ENCODE results near the gene FUT9.

The FUT9 gene

GRCh38 chr6:96013531-96013930 lies 2.2 kb upstream of the FUT9 start:
- no peak for TF ChIP-seq CTCF (IDR thresholded peaks at IDR 0.05; ENCODE audit: low read depth, low read length)
- no peak overlapping the region for H3K4me3 ChIP-seq (ENCODE audit: low read depth, low read length)
- H3K27me3 ChIP-seq = peaks cover 24% of the 10 kb centered on the region
- H3K9me3 ChIP-seq = no peaks in the 10 kb centered on the region
- DNase-seq = no peak
- H3K36me3 ChIP-seq = no peaks in the 10 kb centered on the region
- H3K4me1 ChIP-seq = no peaks in the 10 kb centered on the region

GRCh38 chr6:96014846-96015517 lies 792 bp upstream of the FUT9 start:
- no peak for DNase-seq
- no peaks in the 10 kb centered on the region for H3K9me3 ChIP-seq

DNA sequence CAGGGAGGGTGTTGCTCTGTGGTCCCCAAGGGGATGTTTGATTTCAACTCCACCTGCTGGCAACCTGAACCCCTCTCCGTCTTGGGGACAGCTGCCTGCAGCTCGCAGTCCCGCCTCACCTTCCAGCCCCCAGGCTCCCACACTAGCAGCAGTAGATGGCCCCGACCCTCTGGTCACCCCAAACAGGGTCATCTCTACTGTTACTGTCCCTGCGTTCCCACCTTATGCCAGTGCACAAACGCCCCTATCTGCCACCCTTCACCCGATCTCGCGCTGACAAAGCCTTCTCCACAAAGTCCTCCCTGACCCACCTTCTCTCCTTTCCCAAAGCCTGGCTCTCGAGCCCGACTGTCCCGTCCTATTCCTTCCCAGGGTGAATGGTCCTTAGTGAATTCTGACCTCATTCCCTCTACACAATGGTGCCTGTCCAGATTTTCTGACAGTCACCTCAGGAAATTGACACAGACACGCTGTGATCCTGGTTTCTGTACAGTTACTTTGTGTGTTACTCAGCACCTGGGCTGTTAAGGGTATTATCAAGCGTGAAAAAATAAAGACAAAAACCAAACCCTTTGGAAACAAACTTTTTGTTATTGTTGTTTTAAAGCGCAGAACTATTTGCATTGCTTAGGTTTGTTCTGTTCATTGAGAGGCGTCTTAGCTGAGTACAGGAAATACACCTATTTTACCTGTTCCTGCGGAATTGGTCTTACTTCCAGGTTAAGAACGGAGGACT lies 728 bp downstream of the FUT9 start:
- DNase-seq = no peak
- H3K4me1 ChIP-seq = no peaks in the 10 kb centered on the region
- no peaks in the 10 kb centered on the region for H3K9me3 ChIP-seq
- TF ChIP-seq CTCF (IDR thresholded peaks at IDR 0.05; ENCODE audit: low read depth, low read length) = no peak
- H3K36me3 ChIP-seq = no peaks in the 10 kb centered on the region
- H3K4me3 ChIP-seq (ENCODE audit: low read depth, low read length) = peak overlapping the region; percentile 48
- peaks cover 24% of the 10 kb centered on the region for H3K27me3 ChIP-seq

More at GRCh38 chr6:96014846-96015517, 792 bp upstream of the FUT9 start:
- no peak for TF ChIP-seq CTCF (IDR thresholded peaks at IDR 0.05; ENCODE audit: low read depth, low read length)
- peaks cover 24% of the 10 kb centered on the region for H3K27me3 ChIP-seq
- no peaks in the 10 kb centered on the region for H3K4me1 ChIP-seq
- H3K36me3 ChIP-seq = no peaks in the 10 kb centered on the region
- peak overlapping the region; percentile 50 for H3K4me3 ChIP-seq (ENCODE audit: low read depth, low read length)

GRCh38 chr6:96017070-96017359 lies 1.2 kb downstream of the FUT9 start:
- Histone ChIP-seq H3K36me3 (no peaks in the 10 kb centered on the region), H3K27me3 (peaks cover 24% of the 10 kb centered on the region), H3K4me3 (ENCODE audit: low read depth, low read length) (no peak overlapping the region), H3K9me3 (no peaks in the 10 kb centered on the region), H3K4me1 (no peaks in the 10 kb centered on the region)
- no peak for DNase-seq
- no peak for TF ChIP-seq CTCF (IDR thresholded peaks at IDR 0.05; ENCODE audit: low read depth, low read length)

- 0 out of 2 replicates have a peak, but pooled peaks have one; percentile 6 for TF ChIP-seq CTCF (IDR thresholded peaks at IDR 0.05; ENCODE audit: low read depth, low read length)
- Histone ChIP-seq H3K9me3 (no peaks in the 10 kb centered on the region), H3K36me3 (no peaks in the 10 kb centered on the region), H3K4me1 (no peaks in the 10 kb centered on the region), H3K27me3 (peaks cover under 1% of the 10 kb centered on the region; the same call in 1 of the 2 replicates), H3K4me3 (ENCODE audit: low read depth, low read length) (no peak overlapping the region)
- no peak for DNase-seq
Observed at GRCh38 chr6:96022225-96022624, 6.5 kb downstream of the FUT9 start.

DNA sequence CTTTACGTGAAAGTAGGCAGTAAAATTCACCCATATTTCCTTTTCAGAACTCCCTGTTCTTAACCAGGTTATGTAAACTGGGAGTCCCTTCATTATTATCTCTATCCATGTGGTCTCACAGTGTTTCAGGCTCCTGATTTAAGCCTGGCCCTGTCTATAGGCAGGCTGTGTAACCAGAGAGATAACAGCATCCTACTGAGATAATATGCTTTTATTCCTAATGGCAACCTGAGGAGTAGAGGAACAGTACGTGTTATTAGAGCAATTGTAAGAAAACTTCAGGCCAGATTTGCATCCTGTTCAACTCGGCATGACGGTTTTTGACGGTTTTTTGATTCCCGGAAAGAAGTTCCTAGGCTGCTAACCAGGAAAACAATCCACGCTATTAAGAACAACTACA lies 16.9 kb downstream of the FUT9 start:
- H3K4me1 ChIP-seq = no peaks in the 10 kb centered on the region
- DNase-seq = no peak
- H3K27me3 ChIP-seq = no peaks in the 10 kb centered on the region
- H3K36me3 ChIP-seq = no peaks in the 10 kb centered on the region
- no peaks in the 10 kb centered on the region for H3K9me3 ChIP-seq
- H3K4me3 ChIP-seq (ENCODE audit: low read depth, low read length) = no peak overlapping the region
- no peak for TF ChIP-seq CTCF (IDR thresholded peaks at IDR 0.05; ENCODE audit: low read depth, low read length)
